ENCODE data around the gene SCLY. TPM values are rescaled to one million over a fixed set of nuclear protein-coding genes. Genes with fewer than 3 reads are reported as not detected.

Gene SCLY
- total RNA-seq, 1 experiment from 2014 or later: 28.7 TPM

DNA sequence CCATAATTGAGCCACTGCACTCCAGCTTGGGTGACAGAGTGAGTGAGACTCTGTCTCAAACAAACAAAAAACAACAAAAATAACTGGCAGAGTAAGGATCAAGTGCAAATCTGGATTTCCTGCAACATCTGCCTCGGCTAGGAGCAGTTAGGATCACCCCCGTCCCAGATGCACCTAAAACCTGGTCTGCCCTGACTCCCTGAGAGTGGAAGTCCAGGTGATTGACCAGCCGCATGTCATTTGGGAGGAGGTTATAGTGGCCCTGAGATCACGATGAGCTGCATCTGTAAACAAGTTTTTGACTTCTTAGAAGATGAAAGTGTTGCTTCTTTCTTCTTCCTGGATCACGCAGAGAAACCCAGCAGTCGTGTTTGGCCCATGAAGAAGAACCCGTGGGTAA is 34.3 kb downstream of the SCLY start (continued):
- TF ChIP-seq, protein P1, sequence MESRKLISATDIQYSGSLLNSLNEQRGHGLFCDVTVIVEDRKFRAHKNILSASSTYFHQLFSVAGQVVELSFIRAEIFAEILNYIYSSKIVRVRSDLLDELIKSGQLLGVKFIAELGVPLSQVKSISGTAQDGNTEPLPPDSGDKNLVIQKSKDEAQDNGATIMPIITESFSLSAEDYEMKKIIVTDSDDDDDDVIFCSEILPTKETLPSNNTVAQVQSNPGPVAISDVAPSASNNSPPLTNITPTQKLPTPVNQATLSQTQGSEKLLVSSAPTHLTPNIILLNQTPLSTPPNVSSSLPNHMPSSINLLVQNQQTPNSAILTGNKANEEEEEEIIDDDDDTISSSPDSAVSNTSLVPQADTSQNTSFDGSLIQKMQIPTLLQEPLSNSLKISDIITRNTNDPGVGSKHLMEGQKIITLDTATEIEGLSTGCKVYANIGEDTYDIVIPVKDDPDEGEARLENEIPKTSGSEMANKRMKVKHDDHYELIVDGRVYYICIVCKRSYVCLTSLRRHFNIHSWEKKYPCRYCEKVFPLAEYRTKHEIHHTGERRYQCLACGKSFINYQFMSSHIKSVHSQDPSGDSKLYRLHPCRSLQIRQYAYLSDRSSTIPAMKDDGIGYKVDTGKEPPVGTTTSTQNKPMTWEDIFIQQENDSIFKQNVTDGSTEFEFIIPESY (IDR thresholded peaks at IDR 0.05; ENCODE audit: extremely low read depth, insufficient replicate concordance, low read length): no peak
- TF ChIP-seq, protein P2, sequence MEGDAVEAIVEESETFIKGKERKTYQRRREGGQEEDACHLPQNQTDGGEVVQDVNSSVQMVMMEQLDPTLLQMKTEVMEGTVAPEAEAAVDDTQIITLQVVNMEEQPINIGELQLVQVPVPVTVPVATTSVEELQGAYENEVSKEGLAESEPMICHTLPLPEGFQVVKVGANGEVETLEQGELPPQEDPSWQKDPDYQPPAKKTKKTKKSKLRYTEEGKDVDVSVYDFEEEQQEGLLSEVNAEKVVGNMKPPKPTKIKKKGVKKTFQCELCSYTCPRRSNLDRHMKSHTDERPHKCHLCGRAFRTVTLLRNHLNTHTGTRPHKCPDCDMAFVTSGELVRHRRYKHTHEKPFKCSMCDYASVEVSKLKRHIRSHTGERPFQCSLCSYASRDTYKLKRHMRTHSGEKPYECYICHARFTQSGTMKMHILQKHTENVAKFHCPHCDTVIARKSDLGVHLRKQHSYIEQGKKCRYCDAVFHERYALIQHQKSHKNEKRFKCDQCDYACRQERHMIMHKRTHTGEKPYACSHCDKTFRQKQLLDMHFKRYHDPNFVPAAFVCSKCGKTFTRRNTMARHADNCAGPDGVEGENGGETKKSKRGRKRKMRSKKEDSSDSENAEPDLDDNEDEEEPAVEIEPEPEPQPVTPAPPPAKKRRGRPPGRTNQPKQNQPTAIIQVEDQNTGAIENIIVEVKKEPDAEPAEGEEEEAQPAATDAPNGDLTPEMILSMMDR (IDR thresholded peaks at IDR 0.05 in 2 of 3, conservative IDR thresholded peaks at IDR 0.05 in 1 of 3; ENCODE audit: borderline replicate concordance in 1 of 3, insufficient read depth in 1 of 3, low read depth in 2 of 3, low read length in 2 of 3): no peak
- TF ChIP-seq CEBPB (IDR thresholded peaks at IDR 0.05; ENCODE audit: low read depth) (no peak), CBX3 (IDR thresholded peaks at IDR 0.05; ENCODE audit: low read depth) (no peak), ZNF274 (IDR thresholded peaks at IDR 0.05; ENCODE audit: low read depth, low read length) (no peak), POLR2A (IDR thresholded peaks at IDR 0.05; ENCODE audit: borderline replicate concordance, extremely low read depth, insufficient read depth, insufficient read length) (no peak), YY1 (IDR thresholded peaks at IDR 0.05; ENCODE audit: extremely low read depth, insufficient replicate concordance, low read depth, low read length) (no peak), SIN3A (IDR thresholded peaks at IDR 0.05; ENCODE audit: low read depth) (no peak), ELF1 (IDR thresholded peaks at IDR 0.05; ENCODE audit: borderline replicate concordance, low read depth) (no peak)
- TF ChIP-seq, protein P3, sequence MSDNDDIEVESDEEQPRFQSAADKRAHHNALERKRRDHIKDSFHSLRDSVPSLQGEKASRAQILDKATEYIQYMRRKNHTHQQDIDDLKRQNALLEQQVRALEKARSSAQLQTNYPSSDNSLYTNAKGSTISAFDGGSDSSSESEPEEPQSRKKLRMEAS (IDR thresholded peaks at IDR 0.05): no peak
